ENCODE data around the gene STRA6. TPM values are rescaled to one million over a fixed set of nuclear protein-coding genes. Genes with fewer than 3 reads are reported as not detected.

STRA6 gene
- total and polyA plus RNA-seq, 5 experiments from 2014 or later: not detected

GRCh38 chr15:74179983-74180880 lies 22.4 kb downstream of the STRA6 start:
- Mint-ChIP-seq H3K4me3 (no peak overlapping the region), H3K27ac (peak overlapping the region in 1 of 10 donors; percentile 18), H3K36me3 (no peaks in the 10 kb centered on the region), H3K4me1 (no peaks in the 10 kb centered on the region), H3K9me3 (no peaks in the 10 kb centered on the region), H3K27me3 (peaks cover 0 to 22% (median 3%) of the 10 kb centered on the region in 5 donors)
- ATAC-seq (no peak), DNase-seq (peak in 1 of 10 donors; percentile 59)
- POLR2A ChIA-PET: no interaction called here

- Mint-ChIP-seq H3K4me3 (no peak overlapping the region), H3K27me3 (peaks cover 0 to 22% (median 3%) of the 10 kb centered on the region in 5 donors), H3K4me1 (no peaks in the 10 kb centered on the region), H3K9me3 (no peaks in the 10 kb centered on the region), H3K27ac (peak overlapping the region in 2 of 10 donors; percentile 48 to 79), H3K36me3 (no peaks in the 10 kb centered on the region)
- ATAC-seq: no peak
- peak in 1 of 10 donors; percentile 42 for DNase-seq
- POLR2A ChIA-PET: no interaction called here
Observed at GRCh38 chr15:74179101-74179841, 23.3 kb downstream of the STRA6 start.

GRCh38 chr15:74178326-74179100 lies 24.1 kb downstream of the STRA6 start:
- peak in 1 of 10 donors; percentile 51 for DNase-seq
- H3K27ac Mint-ChIP-seq: peak overlapping the region in 2 of 10 donors; percentile 48 to 79
- no peaks in the 10 kb centered on the region for H3K4me1 Mint-ChIP-seq
- H3K9me3 Mint-ChIP-seq: no peaks in the 10 kb centered on the region
- POLR2A ChIA-PET: no interaction called here
- no peak overlapping the region for H3K4me3 Mint-ChIP-seq
- no peak for ATAC-seq
- H3K27me3 Mint-ChIP-seq: peaks cover 0 to 22% (median 3%) of the 10 kb centered on the region in 5 donors
- no peaks in the 10 kb centered on the region for H3K36me3 Mint-ChIP-seq

- Mint-ChIP-seq H3K9me3 (no peaks in the 10 kb centered on the region), H3K4me1 (peaks cover 0 to 2% (median 0%) of the 10 kb centered on the region in 4 donors), H3K27me3 (peaks cover 1 to 22% (median 3%) of the 10 kb centered on the region in 5 donors), H3K27ac (no peak overlapping the region), H3K4me3 (no peak overlapping the region), H3K36me3 (no peaks in the 10 kb centered on the region)
- DNase-seq (peak in 1 of 10 donors; percentile 34), ATAC-seq (no peak)
- POLR2A ChIA-PET: no interaction called here
Observed at GRCh38 chr15:74176262-74177214, 26.0 kb downstream of the STRA6 start.

GRCh38 chr15:74175271-74176191 lies 27.1 kb downstream of the STRA6 start:
- no peak overlapping the region for H3K4me3 Mint-ChIP-seq
- DNase-seq (peak in 1 of 10 donors; percentile 51), ATAC-seq (no peak)
- H3K27me3 Mint-ChIP-seq: peaks cover 1 to 15% (median 3%) of the 10 kb centered on the region in 5 donors
- H3K27ac Mint-ChIP-seq: no peak overlapping the region
- peaks cover 0 to 2% (median 0%) of the 10 kb centered on the region in 4 donors for H3K4me1 Mint-ChIP-seq
- H3K9me3 Mint-ChIP-seq: no peaks in the 10 kb centered on the region
- POLR2A ChIA-PET: interaction anchor here (0.6 kb wide), 1 partner anchor 48 kb away, joined by 6 read pairs; no protein-coding TSS in a partner anchor
- no peaks in the 10 kb centered on the region for H3K36me3 Mint-ChIP-seq

GRCh38 chr15:74174958-74175253 lies 27.7 kb downstream of the STRA6 start:
- Mint-ChIP-seq H3K27me3 (peaks cover 1 to 11% (median 4%) of the 10 kb centered on the region in 5 donors), H3K27ac (no peak overlapping the region), H3K9me3 (no peaks in the 10 kb centered on the region), H3K36me3 (no peaks in the 10 kb centered on the region), H3K4me3 (no peak overlapping the region), H3K4me1 (peaks cover 0 to 2% (median 0%) of the 10 kb centered on the region in 4 donors)
- POLR2A ChIA-PET: interaction anchor here (0.6 kb wide), 1 partner anchor 49 kb away, joined by 6 read pairs; no protein-coding TSS in a partner anchor
- no peak for DNase-seq
- ATAC-seq: no peak

GRCh38 chr15:74174219-74174957 lies 28.2 kb downstream of the STRA6 start:
- Mint-ChIP-seq H3K27me3 (peaks cover 1 to 10% (median 4%) of the 10 kb centered on the region in 5 donors), H3K9me3 (no peaks in the 10 kb centered on the region), H3K4me1 (peaks cover 0 to 2% (median 0%) of the 10 kb centered on the region in 4 donors), H3K27ac (peak overlapping the region in 1 of 10 donors; percentile 52), H3K4me3 (no peak overlapping the region), H3K36me3 (no peaks in the 10 kb centered on the region)
- ATAC-seq: no peak
- DNase-seq: peak in 1 of 10 donors; percentile 50
- POLR2A ChIA-PET: interaction anchor here (0.6 kb wide), 1 partner anchor 49 kb away, joined by 6 read pairs; no protein-coding TSS in a partner anchor

- peak within 1 kb of the TSS in 1 of 10 donors; percentile 52 for H3K27ac Mint-ChIP-seq
- no peak within 1 kb of the TSS for H3K4me3 Mint-ChIP-seq
- no peaks in the 10 kb centered on the region for H3K9me3 Mint-ChIP-seq
- DNase-seq: peak in 1 of 10 donors; percentile 6
- H3K36me3 Mint-ChIP-seq: no peaks in the 10 kb centered on the region
- H3K27me3 Mint-ChIP-seq: peaks cover 0 to 3% (median 2%) of the 10 kb centered on the region in 5 donors
- ATAC-seq: no peak
- POLR2A ChIA-PET: no interaction called here
- peaks cover 0 to 2% (median 0%) of the 10 kb centered on the region in 4 donors for H3K4me1 Mint-ChIP-seq
Observed at GRCh38 chr15:74173380-74174218, 29.0 kb downstream of the STRA6 start, which contains the start of gene ISLR. TSS of gene ISLR (plus strand) at chr15:74173710. CDS start at chr15:74174859, 1,149 bp downstream.

- Mint-ChIP-seq H3K4me3 (no peak overlapping the region), H3K36me3 (no peaks in the 10 kb centered on the region), H3K27me3 (peaks cover 0 to 3% (median 0%) of the 10 kb centered on the region in 5 donors), H3K4me1 (peaks cover 0 to 2% (median 0%) of the 10 kb centered on the region in 4 donors), H3K27ac (no peak overlapping the region), H3K9me3 (no peaks in the 10 kb centered on the region)
- no peak for ATAC-seq
- POLR2A ChIA-PET: no interaction called here
- peak in 1 of 10 donors; percentile 15 for DNase-seq
Observed at GRCh38 chr15:74172701-74173379, 29.7 kb downstream of the STRA6 start.
